PC-9 (cell line): ENCODE measurements around the gene DOCK6. TPM values are rescaled to one million over a fixed set of nuclear protein-coding genes. Genes with fewer than 3 reads are reported as not detected.

Experiments used
- BruUV-seq: library from RNA; stranded (reverse); fragments of 400-500 nt; replicated peaks from 2 replicates; lab custom pipeline; 2021; lab: Mats Ljungman, UMichigan
- CTCF ChIA-PET: fragments of 300-600 bp; sonication (Branson Sonifier 250); formaldehyde crosslinking; loops from one replicate; lab custom pipeline; 2022; ENCODE audit warnings: antibody characterized with exemption; lab: Charles Lee
- POLR2A ChIA-PET: fragments of 300-600 bp; sonication (Branson Sonifier 250); formaldehyde crosslinking; loops from one replicate; lab custom pipeline; 2022; ENCODE audit warnings: antibody characterized with exemption; ENCODE audit not compliant: unreplicated experiment; lab: Charles Lee
- DNase-seq, 2 experiments: peaks; one replicate each; pipeline versions ENCODE4 v3.0.0 to v3.0.0-alpha.2; 2015 to 2022; ENCODE audit warnings: mixed read lengths in 1 of 2
- H2AFZ ChIP-seq: fragments of 200-600 bp; sonication (generic); 2 replicates; pipeline ENCODE4 v1.8.1; 2017; ENCODE audit warnings: antibody characterized with exemption
- H3F3A ChIP-seq: fragments of 200-600 bp; sonication (generic); 2 replicates; pipeline ENCODE4 v1.8.1; 2017; ENCODE audit warnings: antibody characterized with exemption, mild to moderate bottlenecking, low read depth; ENCODE audit not compliant: insufficient read depth
- H3K27ac ChIP-seq: fragments of 200-600 bp; sonication (generic); 2 replicates; pipeline ENCODE4 v1.6.1; 2016; ENCODE audit warnings: mixed run types
- H3K27me3 ChIP-seq: fragments of 200-600 bp; sonication (generic); 2 replicates; pipeline ENCODE4 v1.6.1; 2016; ENCODE audit warnings: low read depth, mixed run types; ENCODE audit not compliant: insufficient read depth
- H3K36me3 ChIP-seq: fragments of 200-600 bp; sonication (generic); 2 replicates; pipeline ENCODE4 v1.6.1; 2016; ENCODE audit warnings: low read depth, mixed run types
- H3K4me1 ChIP-seq: fragments of 200-600 bp; sonication (generic); replicated peaks from 2 replicates; pipeline ENCODE4 v1.6.1; 2016; ENCODE audit warnings: mixed run types; ENCODE audit not compliant: insufficient read depth
- H3K4me2 ChIP-seq: fragments of 200-600 bp; sonication (generic); 2 replicates; pipeline ENCODE4 v1.6.1; 2017; ENCODE audit warnings: mixed run types
- H3K4me3 ChIP-seq: fragments of 200-600 bp; sonication (generic); 2 replicates; pipeline ENCODE4 v1.6.1; 2016; ENCODE audit warnings: mixed run types
- H3K79me2 ChIP-seq: fragments of 200-600 bp; sonication (generic); 2 replicates; pipeline ENCODE4 v1.6.1; 2017; ENCODE audit warnings: low read depth, mixed run types
- H3K9me2 ChIP-seq: fragments of 200-600 bp; sonication (generic); 2 replicates; pipeline ENCODE4 v1.8.1; 2017; ENCODE audit warnings: mild to moderate bottlenecking; ENCODE audit not compliant: insufficient read depth
- H3K9me3 ChIP-seq: fragments of 200-600 bp; sonication (generic); 2 replicates; pipeline ENCODE4 v1.8.1; 2016; ENCODE audit warnings: low read depth; ENCODE audit not compliant: insufficient read depth
- H4K20me1 ChIP-seq: fragments of 200-600 bp; sonication (generic); 2 replicates; pipeline ENCODE4 v1.8.1; 2017; ENCODE audit not compliant: insufficient read depth
- EZH2 ChIP-seq: fragments of 200-600 bp; sonication (generic); IDR thresholded peaks from 2 replicates; pipeline ENCODE4 v1.8.0; 2017; ENCODE audit warnings: antibody characterized with exemption, low read depth
- intact Hi-C: fragments of 100-400 bp; cut with micrococcal nuclease; formaldehyde crosslinking; loops from one replicate; pipeline ENCODE4 v1.10.0; 2022; ENCODE audit not compliant: unreplicated experiment
- total RNA-seq: library from RNA; stranded (reverse); gene quantifications from 2 replicates; pipeline ENCODE4 v1.2.3, GENCODE V29; 2021
- TF ChIP-seq, protein P1 (sequence below): fragments of 200-600 bp; sonication (generic); conservative IDR thresholded peaks from 2 replicates; pipeline ENCODE4 v1.6.1; 2017; ENCODE audit warnings: mixed run types, antibody characterized with exemption, mild to moderate bottlenecking, moderate library complexity

Gene DOCK6
- total RNA-seq, 1 experiment from 2014 or later = 32.5 TPM

DNA sequence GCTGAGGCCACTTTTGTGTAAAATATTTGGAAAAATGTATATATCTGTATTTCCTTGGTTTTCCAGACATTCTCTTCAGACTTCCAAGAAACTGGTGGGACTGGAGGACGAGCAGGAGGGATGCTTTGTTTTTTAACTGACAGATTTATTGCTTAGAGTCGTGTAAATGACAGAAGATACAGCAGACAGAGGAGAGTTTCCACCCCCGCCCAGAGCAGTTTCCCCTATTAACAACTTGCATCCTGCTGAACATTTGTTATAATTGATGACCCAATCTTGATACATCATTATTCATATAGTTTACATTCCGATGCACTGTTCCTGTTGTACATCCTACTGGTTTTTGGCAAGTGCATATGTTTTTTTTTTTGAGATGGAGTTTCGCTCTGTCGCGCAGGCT lies 7.1 kb upstream of the DOCK6 start:
- Histone ChIP-seq H3K79me2 (no peaks in the 10 kb centered on the region), H3K27me3 (no peaks in the 10 kb centered on the region), H3K9me3 (no peaks in the 10 kb centered on the region), H3F3A (peaks cover 28% of the 10 kb centered on the region), H3K9me2 (no peaks in the 10 kb centered on the region), H3K4me3 (no peak overlapping the region), H3K36me3 (no peaks in the 10 kb centered on the region), H3K4me1 (peaks cover 24% of the 10 kb centered on the region), H3K27ac (no peak overlapping the region), H3K4me2 (no peak overlapping the region), H4K20me1 (no peaks in the 10 kb centered on the region), H2AFZ (no peak overlapping the region)
- no TSS peak for BruUV-seq
- intact Hi-C loops = no loop called here
- DNase-seq = no peak
- TF ChIP-seq EZH2 = no peak
- TF ChIP-seq, protein P1, sequence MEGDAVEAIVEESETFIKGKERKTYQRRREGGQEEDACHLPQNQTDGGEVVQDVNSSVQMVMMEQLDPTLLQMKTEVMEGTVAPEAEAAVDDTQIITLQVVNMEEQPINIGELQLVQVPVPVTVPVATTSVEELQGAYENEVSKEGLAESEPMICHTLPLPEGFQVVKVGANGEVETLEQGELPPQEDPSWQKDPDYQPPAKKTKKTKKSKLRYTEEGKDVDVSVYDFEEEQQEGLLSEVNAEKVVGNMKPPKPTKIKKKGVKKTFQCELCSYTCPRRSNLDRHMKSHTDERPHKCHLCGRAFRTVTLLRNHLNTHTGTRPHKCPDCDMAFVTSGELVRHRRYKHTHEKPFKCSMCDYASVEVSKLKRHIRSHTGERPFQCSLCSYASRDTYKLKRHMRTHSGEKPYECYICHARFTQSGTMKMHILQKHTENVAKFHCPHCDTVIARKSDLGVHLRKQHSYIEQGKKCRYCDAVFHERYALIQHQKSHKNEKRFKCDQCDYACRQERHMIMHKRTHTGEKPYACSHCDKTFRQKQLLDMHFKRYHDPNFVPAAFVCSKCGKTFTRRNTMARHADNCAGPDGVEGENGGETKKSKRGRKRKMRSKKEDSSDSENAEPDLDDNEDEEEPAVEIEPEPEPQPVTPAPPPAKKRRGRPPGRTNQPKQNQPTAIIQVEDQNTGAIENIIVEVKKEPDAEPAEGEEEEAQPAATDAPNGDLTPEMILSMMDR = no peak
- ChIA-PET POLR2A (interaction anchor here (0.6 kb wide), 1 partner anchor 20 kb away, joined by 3 read pairs; no protein-coding TSS in a partner anchor), CTCF (no interaction called here)

DNA sequence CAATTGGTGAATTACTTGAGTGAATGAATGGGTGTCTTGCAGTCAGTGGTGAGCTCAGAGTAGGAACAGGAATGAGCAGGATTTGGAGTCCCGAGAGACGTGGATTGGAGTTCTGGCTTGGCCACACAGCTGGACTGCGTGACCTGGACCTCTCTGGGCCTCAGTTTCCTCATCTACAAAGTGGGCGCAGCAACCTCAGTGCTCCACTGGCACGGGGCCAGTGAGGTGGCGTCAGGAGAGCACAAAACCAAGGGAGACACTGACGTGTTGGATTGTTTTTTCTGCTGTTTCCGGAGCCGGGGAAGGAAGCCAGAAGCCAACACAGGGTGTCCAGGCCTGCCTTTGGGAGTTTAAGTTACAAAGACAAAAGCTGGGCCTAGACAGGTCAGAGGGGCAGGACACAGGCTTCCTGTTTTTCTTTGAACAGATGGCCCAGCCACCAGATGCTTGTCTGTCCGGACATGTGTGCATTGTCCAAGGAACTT lies 6.5 kb upstream of the DOCK6 start:
- no peaks in the 10 kb centered on the region for H3K9me3 ChIP-seq
- no peak for TF ChIP-seq EZH2
- TF ChIP-seq, protein P1 = no peak
- ChIA-PET POLR2A (no interaction called here), CTCF (no interaction called here)
- H3K4me2 ChIP-seq = no peak overlapping the region
- no peak overlapping the region for H2AFZ ChIP-seq
- H3K36me3 ChIP-seq = no peaks in the 10 kb centered on the region
- H3K4me3 ChIP-seq = no peak overlapping the region
- no peaks in the 10 kb centered on the region for H3K79me2 ChIP-seq
- no peaks in the 10 kb centered on the region for H4K20me1 ChIP-seq
- intact Hi-C loops = no loop called here
- no peaks in the 10 kb centered on the region for H3K9me2 ChIP-seq
- no peak overlapping the region for H3K27ac ChIP-seq
- DNase-seq = no peak
- BruUV-seq = no TSS peak
- H3K4me1 ChIP-seq = peaks cover 29% of the 10 kb centered on the region
- no peaks in the 10 kb centered on the region for H3K27me3 ChIP-seq
- peaks cover 28% of the 10 kb centered on the region for H3F3A ChIP-seq

DNA sequence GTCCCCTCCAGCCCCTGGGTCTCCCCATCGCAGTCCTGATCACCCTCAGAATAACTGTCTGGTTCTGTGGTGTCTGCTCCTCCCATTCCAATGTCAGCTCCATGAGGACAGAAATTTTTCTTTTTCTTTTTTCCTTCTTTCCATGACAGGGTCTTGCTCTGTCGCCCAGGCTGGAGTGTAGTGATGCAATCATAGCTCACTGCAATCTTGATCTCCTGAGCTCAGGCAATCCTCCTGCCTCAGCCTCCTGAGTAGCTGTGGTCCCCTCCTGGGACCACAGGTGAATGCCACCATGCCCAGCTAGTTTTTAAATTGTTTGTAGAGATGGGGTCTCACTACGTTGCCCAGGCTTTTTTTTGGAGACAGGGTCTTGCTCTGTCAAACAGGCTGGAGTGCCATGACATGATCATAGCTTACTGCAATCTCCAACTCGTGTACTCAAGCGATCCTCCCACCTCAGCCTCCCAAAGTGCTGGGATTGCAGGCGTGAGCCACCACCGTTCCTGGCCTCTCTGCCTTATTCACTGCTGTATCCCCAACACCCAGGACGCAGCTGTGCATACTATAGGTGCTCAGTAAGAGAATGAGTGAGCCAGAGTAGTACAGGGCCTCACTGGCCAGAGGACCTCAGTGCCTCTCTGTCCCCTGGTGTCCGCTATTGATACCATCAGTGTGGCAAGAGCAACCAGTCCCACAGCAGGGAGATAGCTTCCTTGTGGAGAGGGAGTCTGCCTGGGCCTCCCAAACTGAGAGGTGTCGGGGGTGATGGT lies 5.2 kb upstream of the DOCK6 start:
- no TSS peak for BruUV-seq
- intact Hi-C loops = no loop called here
- DNase-seq = no peak
- CTCF ChIA-PET = interaction anchor here (0.6 kb wide), 1 partner anchor 1406 kb away, joined by 13 read pairs; no protein-coding TSS in a partner anchor
- no peaks in the 10 kb centered on the region for H3K9me2 ChIP-seq
- H4K20me1 ChIP-seq = no peaks in the 10 kb centered on the region
- H3K27me3 ChIP-seq = no peaks in the 10 kb centered on the region
- no peak overlapping the region for H3K4me2 ChIP-seq
- POLR2A ChIA-PET = no interaction called here
- H2AFZ ChIP-seq = no peak overlapping the region
- H3K27ac ChIP-seq = no peak overlapping the region
- peaks cover 28% of the 10 kb centered on the region for H3K4me1 ChIP-seq
- H3K4me3 ChIP-seq = no peak overlapping the region
- H3F3A ChIP-seq = peaks cover 27% of the 10 kb centered on the region
- no peaks in the 10 kb centered on the region for H3K9me3 ChIP-seq
- TF ChIP-seq EZH2 = no peak
- TF ChIP-seq, protein P1 = no peak
- no peaks in the 10 kb centered on the region for H3K36me3 ChIP-seq
- H3K79me2 ChIP-seq = no peaks in the 10 kb centered on the region
